ENCODE results near the gene ZBTB39. TPM values are rescaled to one million over a fixed set of nuclear protein-coding genes. Genes with fewer than 3 reads are reported as not detected.

The ZBTB39 gene
- total RNA-seq (2021; fragmentation: NEBNext Ultra II Directional; extraction: Animal tissue kit (Norgen Biotek cat#: 25700)) (24.5 and 25.0 TPM in 2 replicates), polyA plus RNA-seq (2011; rRNA removed) (19.3 and 21.0 TPM in 2 replicates), polyA minus RNA-seq (2011; rRNA and poly(A)+ RNA removed) (42.2 and 43.8 TPM in 2 replicates)
- polyA plus RNA-seq (2011; cell fraction: cytosol; rRNA removed) = 21.2 TPM
- polyA plus RNA-seq (2011; cell fraction: nucleus; rRNA removed) = 21.5 TPM
- polyA plus RNA-seq (2012, experiment 1 of 2) = 13.9 to 18.1 TPM (median 15.7 TPM) in 4 replicates
- polyA plus RNA-seq (2012, experiment 2 of 2) = 6.7 TPM
- 12.7 TPM for polyA plus RNA-seq (2013, experiment 1 of 2)
- polyA plus RNA-seq (2013, experiment 2 of 2) = 12.1 TPM
- 21.4 TPM for polyA minus RNA-seq (2011; cell fraction: cytosol; rRNA and poly(A)+ RNA removed)
- polyA minus RNA-seq (2011; cell fraction: nucleus; rRNA and poly(A)+ RNA removed) = 30.3 TPM
- long read RNA-seq, experiment 1, partial matches to known transcripts = 0 of 17 reads
- long read RNA-seq, experiment 1, other reads (novel, unspliced or antisense) = 17 of 17 reads
- long read RNA-seq, experiment 2, full-length matches to known transcripts = 1 of 2 reads
- long read RNA-seq, experiment 2, partial matches to known transcripts = 0 of 2 reads
- long read RNA-seq, experiment 2, other reads (novel, unspliced or antisense) = 1 of 2 reads

- no peak within 1 kb of the TSS for H3K14ac ChIP-seq (ENCODE audit: insufficient read length)
- no peak within 1 kb of the TSS for H3K4ac ChIP-seq (replicated peaks; ENCODE audit: insufficient read length, low read depth, low read length)
- H3K4me1 ChIP-seq (replicated peaks in 1 of 4; ENCODE audit: control insufficient read depth in 3 of 4, insufficient read depth in 4 of 4, low read length in 3 of 4) = peaks cover 2 to 14% (median 8%) of the 10 kb centered on the region in 4 experiments; a peak in 6 of 7 replicates
- H4K8ac ChIP-seq (ENCODE audit: extremely low read depth, insufficient read depth, low read length) = peak within 1 kb of the TSS; percentile 82; the same call in 1 of the 2 replicates
- H2BK120ac ChIP-seq (replicated peaks; ENCODE audit: low read depth, low read length) = no peak within 1 kb of the TSS
- no peaks in the 10 kb centered on the region for H3K27me3 ChIP-seq (replicated peaks in 1 of 4; ENCODE audit: control insufficient read depth in 3 of 4, extremely low read depth in 1 of 4, insufficient read depth in 3 of 4, low read length in 3 of 4)
- FAIRE-seq = no peak
- H2BK12ac ChIP-seq (ENCODE audit: low read depth, low read length) = peak within 1 kb of the TSS; percentile 82; the same call in 1 of the 2 replicates
- H3K4me2 ChIP-seq (ENCODE audit: insufficient read depth in 1 of 2, low read depth in 2 of 2, low read length in 2 of 2) = peak within 1 kb of the TSS; percentile 68 to 74
- H2BK15ac ChIP-seq (ENCODE audit: low read length) = peak within 1 kb of the TSS; percentile 32; the same call in 1 of the 2 replicates
- peak in 1 of 2 experiments; percentile 81 for DNase-seq (ENCODE audit: low read depth in 1 of 2, low spot score in 2 of 2)
- H3K23me2 ChIP-seq (ENCODE audit: low read depth, low read length) = no peaks in the 10 kb centered on the region; the same call in 1 of the 2 replicates
- ChIA-PET POLR2A (ENCODE audit: partially characterized antibody) (interaction anchor here (0.5 to 2.0 kb wide), 17 partner anchors 9 to 1797 kb away, joined by 3 to 9 read pairs (median 4); partner anchors contain the start of genes HSD17B6, NACA and TAC3), CTCF (ENCODE audit: partially characterized antibody) (interaction anchor here (0.6 to 10.6 kb wide), 22 partner anchors 9 to 1039 kb away, joined by 3 to 187 read pairs (median 10); partner anchors contain the start of genes HSD17B6, NAB2, STAT6 and TAC3)
- no peak within 1 kb of the TSS for H2BK5ac ChIP-seq (ENCODE audit: low read depth, low read length)
- H4K5ac ChIP-seq (ENCODE audit: insufficient read length, low read depth, low read length) = no peak within 1 kb of the TSS
- peak within 1 kb of the TSS; percentile 52 for H4K91ac ChIP-seq (replicated peaks; ENCODE audit: insufficient read length, low read length)
- H3K56ac ChIP-seq (replicated peaks; ENCODE audit: insufficient read length, low read depth, low read length) = no peak within 1 kb of the TSS
- H3K9ac ChIP-seq (replicated peaks in 1 of 4; ENCODE audit: extremely low read depth in 1 of 4, low read depth in 3 of 4, low read length in 3 of 4) = peak within 1 kb of the TSS; percentile 69 to 96 (median 75)
- no peak within 1 kb of the TSS for H3K23ac ChIP-seq (ENCODE audit: insufficient read length)
- H3K9me3 ChIP-seq (ENCODE audit: insufficient read depth in 2 of 2, low read depth in 1 of 2, low read length in 1 of 2) = no peaks in the 10 kb centered on the region
- peaks cover 3 to 9% of the 10 kb centered on the region in 2 experiments for H4K20me1 ChIP-seq (replicated peaks in 1 of 2; ENCODE audit: control insufficient read depth in 1 of 2, insufficient read depth in 2 of 2, low read length in 2 of 2)
- no peak within 1 kb of the TSS for H2BK20ac ChIP-seq (ENCODE audit: low read length)
- H3K79me1 ChIP-seq (ENCODE audit: low read depth, low read length) = peaks cover 12% of the 10 kb centered on the region; the same call in 1 of the 2 replicates
- H3K4me3 ChIP-seq (ENCODE audit: extremely low read depth in 1 of 4, insufficient read depth in 2 of 4, low read depth in 3 of 4, low read length in 4 of 4) = peak within 1 kb of the TSS; percentile 73 to 96 (median 82)
- H3K79me2 ChIP-seq (ENCODE audit: control insufficient read depth in 1 of 2, insufficient read depth in 2 of 2, low read length in 2 of 2) = peaks cover 0 to 43% of the 10 kb centered on the region in 2 experiments
- H3K27ac ChIP-seq (ENCODE audit: low read depth, low read length) = peak within 1 kb of the TSS; percentile 60; the same call in 1 of the 2 replicates
- H2AFZ ChIP-seq (ENCODE audit: low read length) = no peak within 1 kb of the TSS
- 5% methylated on average over 19 of the region's 94 CpGs; no CpG with 5 or more reads in 1 of the 2 experiments for WGBS, 2 experiments (ENCODE audit: extremely low coverage in 1 of 2, insufficient coverage in 1 of 2, insufficient read length in 1 of 2, insufficient replicate concordance in 2 of 2, low coverage in 1 of 2, low lambda C conversion rate in 2 of 2, missing lambda C conversion rate in 1 of 2)
- H2AK5ac ChIP-seq (ENCODE audit: low read depth, low read length) = no peak within 1 kb of the TSS
- H3K18ac ChIP-seq (ENCODE audit: extremely low read depth, low read length) = no peak within 1 kb of the TSS
- H3K36me3 ChIP-seq (ENCODE audit: control insufficient read depth in 2 of 4, insufficient read depth in 4 of 4, low read length in 3 of 4) = peaks cover 20 to 27% (median 26%) of the 10 kb centered on the region in 4 experiments
- TF ChIP-seq CBX8 (IDR thresholded peaks at IDR 0.05; ENCODE audit: borderline replicate concordance, low read depth, low read length) (no peak), YY1 (IDR thresholded peaks at IDR 0.05; ENCODE audit: low read depth, low read length) (no peak), MAX (IDR thresholded peaks at IDR 0.05) (no peak), SRF (IDR thresholded peaks at IDR 0.05; ENCODE audit: low read depth, low read length) (no peak), RAD21 (IDR thresholded peaks at IDR 0.05 in 1 of 2, conservative IDR thresholded peaks at IDR 0.05 in 1 of 2; ENCODE audit: low read depth in 2 of 2, low read length in 2 of 2) (0 out of 4 replicates have a peak, but pooled peaks of 1 of the 2 experiments have one; percentile 5), SAP30 (IDR thresholded peaks at IDR 0.05; ENCODE audit: insufficient read depth, insufficient replicate concordance, low read length) (no peak), SP2 (IDR thresholded peaks at IDR 0.05; ENCODE audit: low read length) (no peak)
Observed at GRCh38 chr12:57005980-57006808, at the start of gene ZBTB39. TSS of gene ZBTB39 (minus strand) at chr12:57006546. CDS start at chr12:57004917, 1,629 bp downstream.

All from H1 (cell line).